Subcutaneous abdominal adipose tissue (tissue), 5 donors: ENCODE results near the gene FAM8A1.
A peak's percentile ranks its signal among the peaks of the same experiment; 100 is the strongest.
"Not testable (repeated sequence)": the region's sequence is repeated elsewhere in the genome, so short reads cannot be mapped to it uniquely, and the experiment has no call there.

Experiments
- H3K27ac ChIP-seq: one replicate; pipeline ENCODE4 v1.7.0; 2013; ENCODE audit warnings: low read depth, mild to moderate bottlenecking, inconsistent platforms, low read length, moderate library complexity
- H3K27me3 ChIP-seq, 5 donors: one replicate each; pipeline ENCODE4 v1.7.0; 2013; ENCODE audit warnings: low read length in 5 of 5, inconsistent platforms in 1 of 5; ENCODE audit not compliant: control insufficient read depth in 5 of 5, insufficient read depth in 4 of 5
- H3K36me3 ChIP-seq, 5 donors: one replicate each; pipeline ENCODE4 v1.7.0; 2013; ENCODE audit warnings: low read length in 5 of 5; ENCODE audit not compliant: control insufficient read depth in 5 of 5, insufficient read depth in 5 of 5
- H3K4me1 ChIP-seq, 5 donors: one replicate each; pipeline ENCODE4 v1.7.0; 2013; ENCODE audit warnings: low read length in 5 of 5, mild to moderate bottlenecking in 3 of 5, moderate library complexity in 1 of 5; ENCODE audit not compliant: control insufficient read depth in 5 of 5, insufficient read depth in 5 of 5
- H3K4me3 ChIP-seq, 5 donors: one replicate each; pipeline ENCODE4 v1.7.0; 2013; ENCODE audit warnings: low read length in 5 of 5, low read depth in 1 of 5
- H3K9ac ChIP-seq, 5 donors: one replicate each; pipeline ENCODE4 v1.7.0; 2013; ENCODE audit warnings: low read length in 5 of 5, mild to moderate bottlenecking in 4 of 5, moderate library complexity in 3 of 5
- H3K9me3 ChIP-seq, 5 donors: one replicate each; pipeline ENCODE4 v1.7.0; 2013; ENCODE audit warnings: low read length in 5 of 5; ENCODE audit not compliant: control insufficient read depth in 5 of 5
- donor health status: healthy.
- donor health status: healthy.
- donor health status: healthy.
- donor health status: healthy.
- donor health status: healthy.

FAM8A1 gene

DNA sequence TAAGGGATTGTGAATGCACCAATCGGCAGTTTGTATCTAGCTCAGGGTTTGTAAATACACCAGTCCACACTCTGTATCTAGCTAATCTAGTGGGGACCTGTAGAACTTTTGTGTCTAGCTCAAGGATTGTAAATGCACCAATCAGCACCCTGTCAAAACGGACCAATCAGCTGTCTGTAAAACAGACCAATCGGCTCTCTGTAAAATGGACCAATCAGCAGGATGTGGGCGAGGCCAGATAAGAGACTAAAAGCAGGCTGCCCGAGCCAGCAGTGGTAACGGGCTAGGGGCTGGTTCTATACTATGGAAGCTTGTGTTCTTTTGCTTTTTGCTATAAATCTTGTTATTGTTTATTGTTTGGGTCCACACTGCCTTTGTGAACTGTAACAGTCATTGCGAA is 18.8 kb upstream of the FAM8A1 start:
- not testable (repeated sequence) for H3K36me3 ChIP-seq, H3K9ac ChIP-seq, H3K4me3 ChIP-seq, H3K9me3 ChIP-seq, H3K27ac ChIP-seq, H3K27me3 ChIP-seq
- peaks cover 0 to 10% (median 4%) of the 10 kb centered on the region in 5 donors for H3K4me1 ChIP-seq

DNA sequence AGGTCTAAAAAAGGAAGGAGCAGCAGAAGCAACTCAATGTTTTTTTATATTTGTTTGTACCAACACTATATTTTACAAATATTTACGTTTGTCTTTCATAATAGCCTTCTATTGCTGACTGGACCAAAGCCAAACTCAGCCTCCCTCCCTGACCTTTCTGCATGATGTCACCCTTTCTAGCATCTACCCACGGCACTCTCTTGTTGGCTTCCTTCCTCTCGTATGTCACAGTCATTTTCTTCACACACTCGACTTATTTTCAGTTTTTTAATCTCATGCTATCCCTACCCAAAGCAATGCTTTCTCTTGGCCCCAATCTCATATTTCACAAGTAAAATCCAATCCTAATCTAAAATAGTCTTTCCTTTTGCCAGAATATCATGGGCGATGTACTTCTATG is 16.3 kb upstream of the FAM8A1 start:
- no peaks in the 10 kb centered on the region for H3K9me3 ChIP-seq
- peak overlapping the region in 3 of 5 donors; percentile 7 to 26 (median 11) for H3K4me3 ChIP-seq
- peak overlapping the region; percentile 87 for H3K27ac ChIP-seq
- H3K9ac ChIP-seq, result peak overlapping the region in 3 of 5 donors; percentile 18 to 51 (median 38)
- no peaks in the 10 kb centered on the region for H3K36me3 ChIP-seq
- H3K27me3 ChIP-seq, result no peaks in the 10 kb centered on the region
- peaks cover 0 to 10% (median 4%) of the 10 kb centered on the region in 5 donors for H3K4me1 ChIP-seq

GRCh38 chr6:17584241-17584803 is 15.8 kb upstream of the FAM8A1 start:
- peak overlapping the region; percentile 87 for H3K27ac ChIP-seq

GRCh38 chr6:17585766-17586490 is 14.2 kb upstream of the FAM8A1 start:
- no peak overlapping the region for H3K9ac ChIP-seq

More at GRCh38 chr6:17584241-17584803, 15.8 kb upstream of the FAM8A1 start:
- no peaks in the 10 kb centered on the region for H3K36me3 ChIP-seq
- H3K27me3 ChIP-seq, result no peaks in the 10 kb centered on the region
- H3K9ac ChIP-seq, result peak overlapping the region in 4 of 5 donors; percentile 38 to 67 (median 52)
- peak overlapping the region in 4 of 5 donors; percentile 7 to 29 (median 18) for H3K4me3 ChIP-seq
- no peaks in the 10 kb centered on the region for H3K9me3 ChIP-seq
- H3K4me1 ChIP-seq, result peaks cover 0 to 10% (median 4%) of the 10 kb centered on the region in 5 donors

GRCh38 chr6:17586623-17587022 is 13.5 kb upstream of the FAM8A1 start:
- H3K4me3 ChIP-seq, H3K4me1 ChIP-seq, H3K27me3 ChIP-seq, H3K9me3 ChIP-seq, H3K9ac ChIP-seq, H3K36me3 ChIP-seq, H3K27ac ChIP-seq: not testable (repeated sequence)

More at GRCh38 chr6:17585766-17586490, 14.2 kb upstream of the FAM8A1 start:
- no peak overlapping the region for H3K4me3 ChIP-seq
- H3K36me3 ChIP-seq, result no peaks in the 10 kb centered on the region
- H3K9me3 ChIP-seq, result no peaks in the 10 kb centered on the region
- no peaks in the 10 kb centered on the region for H3K27me3 ChIP-seq
- H3K27ac ChIP-seq, result no peak overlapping the region
- H3K4me1 ChIP-seq, result peaks cover 0 to 7% (median 4%) of the 10 kb centered on the region in 5 donors

DNA sequence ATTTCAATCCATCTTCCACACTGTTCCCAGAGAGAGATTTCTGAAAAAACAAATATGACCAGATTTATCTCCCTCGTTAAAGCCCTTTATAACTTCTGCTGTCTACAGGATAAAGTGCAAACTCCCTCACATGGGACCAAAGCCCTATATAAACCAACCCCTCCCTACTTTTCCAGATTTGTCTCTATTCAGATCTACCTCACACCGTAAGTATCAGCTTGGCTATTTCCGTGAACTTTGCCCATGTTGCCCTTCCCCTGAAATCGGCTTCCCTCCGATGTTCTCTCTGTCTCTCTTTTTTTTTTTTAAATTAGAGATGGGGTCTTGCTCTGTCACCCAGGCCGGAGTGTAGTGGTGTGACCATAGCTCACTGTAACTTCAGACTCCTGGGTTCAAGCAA is 12.1 kb upstream of the FAM8A1 start:
- no peaks in the 10 kb centered on the region for H3K27me3 ChIP-seq
- H3K27ac ChIP-seq, result no peak overlapping the region
- no peak overlapping the region for H3K9ac ChIP-seq
- H3K9me3 ChIP-seq, result no peaks in the 10 kb centered on the region
- H3K4me1 ChIP-seq, result peaks cover 0 to 7% (median 4%) of the 10 kb centered on the region in 5 donors
- no peaks in the 10 kb centered on the region for H3K36me3 ChIP-seq
- H3K4me3 ChIP-seq, result no peak overlapping the region

- Histone ChIP-seq H3K4me1 (no peaks in the 10 kb centered on the region), H3K27me3 (no peaks in the 10 kb centered on the region), H3K9ac (no peak overlapping the region), H3K4me3 (no peak overlapping the region), H3K27ac (no peak overlapping the region), H3K36me3 (no peaks in the 10 kb centered on the region), H3K9me3 (no peaks in the 10 kb centered on the region)
Observed at GRCh38 chr6:17589406-17590096, 10.6 kb upstream of the FAM8A1 start.

- Histone ChIP-seq H3K27me3 (no peaks in the 10 kb centered on the region), H3K9ac (no peak overlapping the region), H3K9me3 (no peaks in the 10 kb centered on the region), H3K4me1 (no peaks in the 10 kb centered on the region), H3K4me3 (no peak overlapping the region), H3K36me3 (no peaks in the 10 kb centered on the region), H3K27ac (no peak overlapping the region)
Observed at GRCh38 chr6:17591287-17591686, 8.8 kb upstream of the FAM8A1 start.

DNA sequence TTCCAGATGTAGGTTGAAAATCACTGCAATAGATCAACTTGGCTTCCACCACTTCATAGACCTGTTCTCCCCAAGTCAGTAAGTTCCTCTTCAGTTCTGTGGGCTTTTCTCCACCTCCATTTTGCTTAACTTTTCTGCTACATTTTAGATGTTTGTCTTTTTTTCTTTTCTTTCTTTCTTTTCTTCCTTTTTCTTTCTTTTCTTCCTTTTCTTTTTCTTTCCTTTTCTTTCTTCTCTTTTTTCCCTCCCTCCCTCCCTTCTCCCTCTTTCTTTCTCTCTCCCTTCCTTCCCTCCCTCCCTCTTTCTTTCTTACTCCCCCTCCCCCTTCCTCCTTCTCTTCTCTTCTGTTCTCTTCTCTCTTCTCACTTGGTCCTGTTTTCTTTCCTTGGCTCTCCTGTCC is 6.9 kb upstream of the FAM8A1 start:
- no peak overlapping the region for H3K9ac ChIP-seq
- H3K27ac ChIP-seq, result no peak overlapping the region
- H3K4me1 ChIP-seq, result no peaks in the 10 kb centered on the region
- H3K36me3 ChIP-seq, result no peaks in the 10 kb centered on the region
- H3K9me3 ChIP-seq, result no peaks in the 10 kb centered on the region
- no peaks in the 10 kb centered on the region for H3K27me3 ChIP-seq
- H3K4me3 ChIP-seq, result no peak overlapping the region

DNA sequence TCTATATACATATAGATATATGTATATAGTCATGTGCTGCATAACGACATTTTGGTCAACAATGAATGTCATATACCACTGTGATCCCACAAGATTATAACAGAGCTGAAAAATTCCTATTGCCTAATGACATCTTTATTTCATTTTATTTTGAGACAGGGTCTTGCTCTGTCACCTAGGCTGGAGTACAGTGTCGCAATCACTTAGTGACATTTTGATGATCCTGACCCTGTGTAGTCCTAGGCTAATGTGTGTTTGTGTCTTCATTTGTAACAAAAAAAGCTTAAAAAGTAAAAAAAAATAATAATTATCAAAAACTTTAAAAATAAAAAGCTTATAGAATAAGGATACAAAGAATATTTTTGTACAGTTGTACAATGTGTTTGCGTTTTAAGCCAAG is 4.0 kb upstream of the FAM8A1 start:
- Histone ChIP-seq H3K9me3 (no peaks in the 10 kb centered on the region), H3K36me3 (no peaks in the 10 kb centered on the region), H3K27ac (no peak overlapping the region), H3K4me1 (peaks cover 0 to 14% (median 9%) of the 10 kb centered on the region in 5 donors), H3K27me3 (no peaks in the 10 kb centered on the region), H3K4me3 (no peak overlapping the region), H3K9ac (no peak overlapping the region)
